Measurements from ENCODE around the gene IL17REL. TPM values are rescaled to one million over a fixed set of nuclear protein-coding genes. Genes with fewer than 3 reads are reported as not detected.

IL17REL gene
- polyA plus RNA-seq, 3 donors, result 0.04 to 0.06 TPM; not detected in 1

GRCh38 chr22:49975543-49976389, 36.8 kb downstream of the IL17REL start:
- no peak for DNase-seq (ENCODE audit: extremely low read depth in 1 of 11, low read depth in 9 of 11, low spot score in 4 of 11)

- no peak for DNase-seq (ENCODE audit: extremely low read depth in 1 of 11, low read depth in 9 of 11, low spot score in 4 of 11)
Measured at GRCh38 chr22:49973018-49973961, 39.3 kb downstream of the IL17REL start.

GRCh38 chr22:49972163-49973017, 40.2 kb downstream of the IL17REL start:
- no peak for DNase-seq (ENCODE audit: extremely low read depth in 1 of 11, low read depth in 9 of 11, low spot score in 4 of 11)

GRCh38 chr22:49971232-49972162, 41.1 kb downstream of the IL17REL start:
- no peak for DNase-seq (ENCODE audit: extremely low read depth in 1 of 11, low read depth in 9 of 11, low spot score in 4 of 11)

DNA sequence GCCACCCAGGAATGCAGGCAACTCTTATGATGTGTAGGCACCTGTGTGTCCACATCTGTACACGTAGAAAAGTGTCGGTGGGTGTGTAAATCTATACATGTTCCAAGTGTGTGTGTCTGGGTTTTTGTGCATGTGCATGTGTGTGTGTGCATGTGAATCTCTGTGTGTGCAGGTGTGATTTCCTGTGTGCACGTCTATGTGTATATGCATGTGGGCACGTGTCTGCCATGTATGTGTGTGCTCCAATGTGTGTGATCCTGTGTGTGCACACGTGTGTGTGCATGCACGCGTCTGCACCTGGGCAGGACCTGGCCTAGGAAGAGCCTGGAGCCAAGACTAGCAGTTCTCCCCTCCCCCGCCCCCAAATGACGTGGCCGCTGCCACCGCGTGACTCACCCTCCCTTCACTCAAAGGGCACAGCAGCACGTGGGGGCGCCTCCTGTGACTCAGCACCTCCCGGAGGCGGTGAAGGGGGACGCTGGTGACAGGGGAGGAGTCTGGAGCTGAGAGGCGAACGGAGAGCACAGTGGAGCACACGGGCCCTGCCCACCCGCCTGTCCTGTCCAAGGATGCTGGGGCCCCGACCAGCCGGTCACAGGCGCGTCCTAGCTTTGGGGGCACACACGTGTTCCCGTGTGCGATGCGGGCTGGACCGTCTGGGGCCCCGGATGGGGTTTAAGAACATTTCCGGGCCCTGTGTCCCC, 41.9 kb downstream of the IL17REL start:
- DNase-seq (ENCODE audit: extremely low read depth in 1 of 11, low read depth in 9 of 11, low spot score in 4 of 11), result peak; percentile 58 to 88 (median 78)

GRCh38 chr22:49969751-49970527, 42.6 kb downstream of the IL17REL start:
- no peak for DNase-seq (ENCODE audit: extremely low read depth in 1 of 11, low read depth in 9 of 11, low spot score in 4 of 11)

DNA sequence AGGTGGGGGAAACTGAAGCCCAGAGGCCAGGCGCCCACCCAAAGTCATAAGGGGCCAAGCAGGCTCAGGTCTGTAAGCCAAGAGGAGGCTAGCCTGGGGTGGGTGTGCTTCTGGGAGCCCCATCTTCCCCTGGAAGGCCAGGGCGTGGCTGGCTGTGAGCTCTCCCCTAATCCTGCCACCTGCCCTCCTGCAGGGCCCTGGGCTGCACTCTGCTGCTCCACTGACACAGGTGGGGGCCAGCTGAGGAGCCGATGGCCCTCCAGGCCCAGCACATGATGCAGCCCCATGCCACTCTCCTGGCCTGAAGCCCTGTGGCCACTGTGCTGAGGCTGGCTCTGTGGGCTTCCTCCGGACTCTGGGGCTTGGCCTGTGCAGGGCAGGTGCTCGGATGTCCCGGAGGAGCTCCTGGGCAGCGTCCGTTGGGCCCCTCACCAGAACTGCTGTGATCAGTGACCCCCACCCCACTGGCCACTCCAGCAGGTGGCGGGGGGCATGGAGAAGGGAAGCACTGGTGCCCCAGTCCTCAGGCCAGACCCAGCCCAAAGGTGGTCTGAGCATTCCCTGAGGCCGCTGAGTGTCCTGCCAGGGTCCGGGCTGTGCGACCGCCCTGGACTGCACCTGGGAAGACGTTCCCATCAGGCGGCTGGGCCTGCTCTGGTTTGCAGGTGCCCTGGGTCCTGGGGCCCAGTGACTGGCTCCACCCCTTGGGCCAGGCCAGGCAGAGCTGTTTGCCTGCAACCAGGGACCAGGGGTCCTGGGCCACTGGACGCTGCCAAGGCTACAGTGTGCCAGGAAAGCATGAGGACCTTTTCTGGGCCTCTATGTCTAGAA, 43.5 kb downstream of the IL17REL start:
- DNase-seq (ENCODE audit: extremely low read depth in 1 of 11, low read depth in 9 of 11, low spot score in 4 of 11), result no peak

DNA sequence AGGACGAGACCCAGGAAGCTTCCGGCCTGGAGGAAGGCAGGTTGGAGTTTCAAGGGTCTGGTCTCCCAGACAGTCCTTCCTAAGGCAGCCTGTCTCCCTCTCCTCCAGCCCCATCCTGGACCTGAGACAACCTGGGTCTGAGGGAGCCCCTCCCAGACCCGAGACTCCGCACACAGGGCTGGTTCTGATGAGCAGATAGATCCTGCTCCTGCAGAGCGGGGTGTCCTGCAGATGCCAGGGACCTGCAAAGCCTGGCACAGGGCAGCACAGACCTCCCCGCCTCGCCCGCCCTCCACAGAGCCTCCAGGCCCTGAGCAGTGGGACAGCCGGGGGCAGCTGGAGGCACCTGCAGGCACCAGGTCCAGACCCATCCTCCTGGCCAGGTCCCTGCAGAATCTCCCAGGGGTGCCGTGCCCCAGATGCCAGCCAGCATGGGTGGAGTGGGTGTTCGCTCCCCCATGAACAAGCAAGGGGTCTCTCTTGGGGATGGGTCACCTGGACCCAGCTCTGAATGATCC, 44.2 kb downstream of the IL17REL start:
- DNase-seq (ENCODE audit: extremely low read depth in 1 of 11, low read depth in 9 of 11, low spot score in 4 of 11), result no peak

- no peak for DNase-seq (ENCODE audit: extremely low read depth in 1 of 11, low read depth in 9 of 11, low spot score in 4 of 11)
Measured at GRCh38 chr22:49967706-49968208, 44.8 kb downstream of the IL17REL start.

- no peak for DNase-seq (ENCODE audit: extremely low read depth in 1 of 11, low read depth in 9 of 11, low spot score in 4 of 11)
Measured at GRCh38 chr22:49966774-49967705, 45.5 kb downstream of the IL17REL start.

- no peak for DNase-seq (ENCODE audit: extremely low read depth in 1 of 11, low read depth in 9 of 11, low spot score in 4 of 11)
Measured at GRCh38 chr22:49966041-49966773, 46.4 kb downstream of the IL17REL start.

DNA sequence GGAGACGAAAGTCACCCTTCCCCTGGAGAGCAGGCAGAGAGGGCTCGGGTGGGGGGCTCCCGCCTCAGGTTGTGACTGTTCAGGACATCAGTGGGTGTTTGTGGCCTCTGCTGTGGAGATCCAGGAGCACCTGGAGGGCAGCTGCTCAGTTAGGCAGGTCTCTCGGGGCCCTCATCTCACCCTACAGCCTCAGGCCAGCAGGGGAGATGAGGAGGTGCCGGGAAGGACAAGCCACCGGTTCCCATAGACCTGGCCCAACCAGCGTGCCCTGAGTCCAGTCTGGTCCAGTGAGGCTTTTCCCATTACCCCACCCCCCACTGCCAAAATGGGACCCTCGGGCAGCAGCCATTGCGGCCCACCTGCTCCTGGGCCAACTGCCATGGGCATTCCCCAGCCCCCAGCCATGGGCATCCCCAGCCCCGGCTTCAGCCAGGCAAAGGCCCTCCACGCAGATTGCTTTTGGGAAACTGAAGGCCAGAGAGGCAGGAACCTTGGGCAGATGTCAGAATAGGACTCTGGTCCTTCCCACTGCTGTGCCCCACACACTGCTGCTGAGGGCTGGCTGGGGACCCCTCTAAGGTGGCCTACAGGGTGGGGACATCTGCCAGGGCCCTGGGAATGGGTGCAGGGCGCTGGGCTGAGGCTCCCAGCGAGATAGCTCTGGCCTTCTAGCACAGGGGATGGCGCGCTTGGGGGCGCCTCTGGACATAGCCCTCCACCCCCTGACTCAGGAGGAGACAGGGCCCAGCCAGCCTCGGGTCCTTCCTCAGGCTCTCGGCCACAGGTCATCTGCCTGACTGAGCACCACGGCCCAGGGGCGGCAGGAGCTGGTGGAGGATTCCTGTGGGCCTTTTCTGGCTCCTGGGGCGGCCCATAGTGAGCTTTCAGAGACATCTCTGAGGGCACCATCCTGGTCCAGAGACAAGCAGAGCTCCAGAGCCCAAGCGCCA, 47.2 kb downstream of the IL17REL start:
- DNase-seq (ENCODE audit: extremely low read depth in 1 of 11, low read depth in 9 of 11, low spot score in 4 of 11), result no peak

Measured in renal cortex interstitium (tissue), 11 donors.